Spleen (tissue), 11 donors: ENCODE data around the gene TMEM267. TPM values are rescaled to one million over a fixed set of nuclear protein-coding genes. Genes with fewer than 3 reads are reported as not detected.

ENCODE experiments used
- DNase-seq: peaks from one replicate; pipeline ENCODE4 v3.0.0-alpha.2; 2020
- H3K27ac ChIP-seq, 8 donors: fragments of 200-600 bp; sonication (generic) in 7 of 8; 1 replicate in 4 of 8; 2 replicates in 4 of 8; pipeline versions ENCODE4 v1.5.0 to v1.8.0; 2016 to 2021; ENCODE audit warnings: inconsistent platforms in 4 of 8, mild to moderate bottlenecking in 4 of 8, moderate library complexity in 1 of 8
- H3K27me3 ChIP-seq, 7 donors: fragments of 200-600 bp; sonication (generic) in 6 of 7; replicated peaks in 1 of 7; 1 replicate in 4 of 7; 2 replicates in 3 of 7; pipeline versions ENCODE4 v1.5.0 to v1.8.0; 2016 to 2021; ENCODE audit warnings: inconsistent platforms in 3 of 7, mild to moderate bottlenecking in 1 of 7
- H3K36me3 ChIP-seq, 6 donors: fragments of 200-600 bp; sonication (generic) in 5 of 6; 1 replicate in 4 of 6; 2 replicates in 2 of 6; pipeline versions ENCODE4 v1.5.0 to v1.8.0; 2016 to 2021; ENCODE audit warnings: inconsistent platforms in 2 of 6
- H3K4me1 ChIP-seq, 6 donors: fragments of 200-600 bp; sonication (generic) in 5 of 6; 1 replicate in 3 of 6; 2 replicates in 3 of 6; pipeline versions ENCODE4 v1.5.0 to v1.8.0; 2016 to 2021; ENCODE audit warnings: inconsistent platforms in 3 of 6
- H3K4me3 ChIP-seq, 8 donors: fragments of 200-600 bp; sonication (generic) in 7 of 8; 1 replicate in 4 of 8; 2 replicates in 4 of 8; pipeline versions ENCODE4 v1.5.0 to v1.8.0; 2016 to 2021; ENCODE audit warnings: inconsistent platforms in 4 of 8, mild to moderate bottlenecking in 4 of 8, moderate library complexity in 2 of 8
- H3K9me3 ChIP-seq, 8 donors: fragments of 200-600 bp; sonication (generic) in 7 of 8; 1 replicate in 4 of 8; 2 replicates in 4 of 8; pipeline versions ENCODE4 v1.5.0 to v1.8.0; 2016 to 2021; ENCODE audit warnings: inconsistent platforms in 4 of 8
- POLR2A ChIP-seq, 3 donors: fragments of 450-650 bp; IDR thresholded peaks; one replicate each; pipeline ENCODE4 v1.5.1; 2017; ENCODE audit warnings: antibody characterized with exemption in 3 of 3, mild to moderate bottlenecking in 1 of 3
- POLR2AphosphoS5 ChIP-seq, 3 donors: sonication (generic); formaldehyde crosslinking; IDR thresholded peaks; one replicate each; pipeline ENCODE4 v1.5.1; 2017; ENCODE audit warnings: antibody characterized with exemption in 3 of 3
- WGBS, 5 donors: extraction: QIAGEN DNeasy Blood & Tissue Kit in 3 of 5; methylation state at CpG; one replicate each; pipeline versions ENCODE4 v1.1.5 to v1.1.7; 2013 to 2018; 5-methylcytosine and 5-hydroxymethylcytosine counted together
- intact Hi-C: fragments of 100-400 bp; cut with DNase I; formaldehyde crosslinking; loops from one replicate; pipeline ENCODE4 v1.15.0; 2023; ENCODE audit warnings: low total_unique reads
- polyA plus RNA-seq, 3 donors: library from polyadenylated mRNA; stranded (reverse); fragments of 200-250 nt; gene quantifications; one replicate each; pipeline ENCODE4 v1.2.1, GENCODE V29; 2013
- total RNA-seq, 7 donors: library from RNA; depleted of rRNA in 3 of 7; stranded (reverse); fragments of >200 nt in 3 of 7; fragmentation: NEBNext Ultra II Directional in 4 of 7; extraction: Animal tissue kit (Norgen Biotek cat#: 25700) in 4 of 7; gene quantifications; one replicate each; pipeline versions ENCODE4 v1.1.0 to v1.2.1, GENCODE V29; 2016 to 2021
- TF ChIP-seq, protein P1 (sequence below), 11 experiments: fragments of 200-600 bp in 7 of 11; fragments of 450-650 bp in 4 of 11; sonication (generic) in 4 of 11; IDR thresholded peaks in 8 of 11; conservative IDR thresholded peaks in 3 of 11; 1 replicate in 7 of 11; 2 replicates in 4 of 11; pipeline versions ENCODE4 v1.4.0 to v1.8.0; 2016 to 2021; ENCODE audit warnings: antibody characterized with exemption in 11 of 11, inconsistent platforms in 4 of 11, mild to moderate bottlenecking in 1 of 11
- donor health status: healthy with polysubstance abuse.
- donor health status: DM: no; HTN: no; CAD: no; lungs with moderate emphysema.
- donor health status: DM: no; HTN: no; CAD: no.
- donor health status: Bipolar disorder and iron deficiency.
- donor health status: healthy.
- donor health status: DM: no; HTN: no; CAD: no.
- donor health status: DM: yes; HTN: yes; CAD: no.

The TMEM267 gene
- total and polyA plus RNA-seq, 10 donors: 9.2 to 18.0 (median 11.2) TPM

GRCh38 chr5:43420241-43420640 lies 63.4 kb downstream of the TMEM267 start:
- TF ChIP-seq POLR2AphosphoS5 (IDR thresholded peaks at IDR 0.05): peak in 2 of 3 donors; percentile 25 to 28
- TF ChIP-seq POLR2A (IDR thresholded peaks at IDR 0.05): no peak
- TF ChIP-seq, protein P1, sequence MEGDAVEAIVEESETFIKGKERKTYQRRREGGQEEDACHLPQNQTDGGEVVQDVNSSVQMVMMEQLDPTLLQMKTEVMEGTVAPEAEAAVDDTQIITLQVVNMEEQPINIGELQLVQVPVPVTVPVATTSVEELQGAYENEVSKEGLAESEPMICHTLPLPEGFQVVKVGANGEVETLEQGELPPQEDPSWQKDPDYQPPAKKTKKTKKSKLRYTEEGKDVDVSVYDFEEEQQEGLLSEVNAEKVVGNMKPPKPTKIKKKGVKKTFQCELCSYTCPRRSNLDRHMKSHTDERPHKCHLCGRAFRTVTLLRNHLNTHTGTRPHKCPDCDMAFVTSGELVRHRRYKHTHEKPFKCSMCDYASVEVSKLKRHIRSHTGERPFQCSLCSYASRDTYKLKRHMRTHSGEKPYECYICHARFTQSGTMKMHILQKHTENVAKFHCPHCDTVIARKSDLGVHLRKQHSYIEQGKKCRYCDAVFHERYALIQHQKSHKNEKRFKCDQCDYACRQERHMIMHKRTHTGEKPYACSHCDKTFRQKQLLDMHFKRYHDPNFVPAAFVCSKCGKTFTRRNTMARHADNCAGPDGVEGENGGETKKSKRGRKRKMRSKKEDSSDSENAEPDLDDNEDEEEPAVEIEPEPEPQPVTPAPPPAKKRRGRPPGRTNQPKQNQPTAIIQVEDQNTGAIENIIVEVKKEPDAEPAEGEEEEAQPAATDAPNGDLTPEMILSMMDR (IDR thresholded peaks at IDR 0.05 in 8 of 11, conservative IDR thresholded peaks at IDR 0.05 in 3 of 11): no peak
- H3K27me3 ChIP-seq: no peaks in the 10 kb centered on the region
- no peak for DNase-seq
- WGBS, 5 donors: 63 to 84% (median 70%) methylated on average over 4 of the region's 4 CpGs
- no peak overlapping the region for H3K4me3 ChIP-seq
- no peaks in the 10 kb centered on the region for H3K9me3 ChIP-seq
- no peak overlapping the region for H3K27ac ChIP-seq
- intact Hi-C loops: no loop called here
- no peaks in the 10 kb centered on the region for H3K36me3 ChIP-seq
- no peaks in the 10 kb centered on the region for H3K4me1 ChIP-seq

DNA sequence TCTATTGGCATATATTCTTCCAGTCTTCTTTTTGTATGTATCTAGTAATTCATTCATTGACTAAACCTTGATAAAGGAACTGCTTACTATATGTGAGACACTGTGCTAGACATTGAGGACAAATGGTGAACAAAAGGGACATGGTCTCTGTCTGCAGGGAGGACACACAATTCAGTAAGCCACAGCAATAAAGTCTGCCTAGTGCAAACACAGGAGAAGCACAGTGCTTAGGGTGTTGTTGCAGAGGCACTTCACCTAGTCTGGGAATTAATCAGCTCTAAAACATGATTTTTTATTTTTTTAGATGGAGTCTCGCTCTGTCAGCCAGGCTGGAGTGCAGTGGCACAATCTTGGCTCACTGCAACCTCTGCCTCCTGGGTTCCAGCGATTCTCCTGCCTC lies 65.1 kb downstream of the TMEM267 start:
- intact Hi-C loops: no loop called here
- Histone ChIP-seq H3K4me3 (no peak overlapping the region), H3K27ac (no peak overlapping the region), H3K36me3 (no peaks in the 10 kb centered on the region), H3K4me1 (no peaks in the 10 kb centered on the region), H3K27me3 (no peaks in the 10 kb centered on the region), H3K9me3 (no peaks in the 10 kb centered on the region)
- WGBS, 5 donors: 80 to 96% (median 93%) methylated on average over 2 of the region's 2 CpGs
- TF ChIP-seq, protein P1 (IDR thresholded peaks at IDR 0.05 in 8 of 11, conservative IDR thresholded peaks at IDR 0.05 in 3 of 11): no peak
- TF ChIP-seq POLR2A (IDR thresholded peaks at IDR 0.05): no peak
- no peak for TF ChIP-seq POLR2AphosphoS5 (IDR thresholded peaks at IDR 0.05)
- DNase-seq: no peak

GRCh38 chr5:43416803-43417394 lies 66.8 kb downstream of the TMEM267 start:
- WGBS, 5 donors: 38 to 63% (median 53%) methylated on average over 3 of the region's 3 CpGs
- intact Hi-C loops: no loop called here

More at GRCh38 chr5:43416803-43417394, 66.8 kb downstream of the TMEM267 start:
- Histone ChIP-seq H3K36me3 (no peaks in the 10 kb centered on the region), H3K4me1 (no peaks in the 10 kb centered on the region), H3K27ac (no peak overlapping the region), H3K27me3 (no peaks in the 10 kb centered on the region), H3K9me3 (no peaks in the 10 kb centered on the region), H3K4me3 (no peak overlapping the region)
- TF ChIP-seq POLR2AphosphoS5 (IDR thresholded peaks at IDR 0.05): no peak
- TF ChIP-seq, protein P1 (IDR thresholded peaks at IDR 0.05 in 8 of 11, conservative IDR thresholded peaks at IDR 0.05 in 3 of 11): no peak
- TF ChIP-seq POLR2A (IDR thresholded peaks at IDR 0.05): no peak
- DNase-seq: no peak
